Ovary (tissue), 9 donors: ENCODE results near the gene PDE3B. TPM values are rescaled to one million over a fixed set of nuclear protein-coding genes. Genes with fewer than 3 reads are reported as not detected.
"Not testable (repeated sequence)": the region's sequence is repeated elsewhere in the genome, so short reads cannot be mapped to it uniquely, and the experiment has no call there.

Experiments
- DNase-seq, 5 donors: peaks; one replicate each; pipeline ENCODE4 v3.0.0-alpha.2; 2019 to 2020
- H3K27ac ChIP-seq, 2 donors: fragments of 200-600 bp; one replicate each; pipeline versions ENCODE4 v1.5.1 to v1.8.0; 2019 to 2022
- H3K27me3 ChIP-seq: fragments of 200-600 bp; one replicate; pipeline ENCODE4 v1.8.0; 2022
- H3K36me3 ChIP-seq: fragments of 200-600 bp; sonication (generic); one replicate; pipeline ENCODE4 v1.5.1; 2019
- H3K4me1 ChIP-seq: one replicate; pipeline ENCODE4 v1.8.1; 2013; ENCODE audit warnings: mild to moderate bottlenecking, moderate library complexity; ENCODE audit not compliant: insufficient read depth
- H3K4me3 ChIP-seq: fragments of 200-600 bp; sonication (generic); one replicate; pipeline ENCODE4 v1.5.1; 2017
- H3K9me3 ChIP-seq, 2 donors: fragments of 200-600 bp in 1 of 2; sonication (generic) in 1 of 2; one replicate each; pipeline versions ENCODE4 v1.5.1 to v1.8.1; 2013 to 2019; ENCODE audit warnings: mild to moderate bottlenecking in 1 of 2, moderate library complexity in 1 of 2
- CTCF ChIP-seq, 3 donors: fragments of 450-650 bp in 2 of 3; fragments of 200-600 bp in 1 of 3; IDR thresholded peaks; one replicate each; pipeline versions ENCODE4 v1.5.1 to v1.8.0; 2016 to 2022; ENCODE audit warnings: antibody characterized with exemption in 3 of 3, mild to moderate bottlenecking in 1 of 3
- EP300 ChIP-seq: sonication (generic); formaldehyde crosslinking; IDR thresholded peaks from one replicate; pipeline ENCODE4 v1.6.1; 2017; ENCODE audit warnings: antibody characterized with exemption
- POLR2A ChIP-seq: fragments of 450-650 bp; IDR thresholded peaks from one replicate; pipeline ENCODE4 v1.6.1; 2017; ENCODE audit warnings: antibody characterized with exemption, mild to moderate bottlenecking, moderate library complexity
- WGBS, 3 donors: extraction: QIAGEN DNeasy Blood & Tissue Kit in 1 of 3; methylation state at CpG; one replicate each; pipeline versions ENCODE4 v1.1.5 to v1.1.7; 2013 to 2017; 5-methylcytosine and 5-hydroxymethylcytosine counted together
- intact Hi-C, 4 donors: fragments of 100-400 bp; cut with DNase I; formaldehyde crosslinking; loops; one replicate each; pipeline versions ENCODE4 v1.11.0 to v1.15.1; 2022 to 2023
- polyA plus RNA-seq, 2 donors: library from polyadenylated mRNA; stranded (reverse); fragments of 200-250 nt in 1 of 2; fragments of 350-450 nt in 1 of 2; fragmentation: Illumina TruSeq in 1 of 2; extraction: RNeasy Lipid Tissue Mini Kit (QIAGEN cat#74804) in 1 of 2; gene quantifications; one replicate each; pipeline ENCODE4 v1.2.3, GENCODE V29; 2013 to 2014
- total RNA-seq, 7 donors: library from RNA; depleted of rRNA in 2 of 7; stranded (reverse); fragments of >200 nt in 2 of 7; fragmentation: NEBNext Ultra II Directional in 3 of 7; extraction: Animal tissue kit (Norgen Biotek cat#: 25700) in 3 of 7; gene quantifications; one replicate each; pipeline versions ENCODE4 v1.1.0 to v1.2.4, GENCODE V29; 2016 to 2023
- donor health status: DM: no; HTN: no; CAD: no; lungs with moderate emphysema.
- donor health status: DM: no; HTN: no; CAD: no.
- donor health status: Bipolar disorder and iron deficiency.
- donor health status: DM: yes; HTN: yes; CAD: no.
- donor health status: DM: no; HTN: no; CAD: no.
- donor health status: DM: yes; HTN: yes; CAD: no.

The PDE3B gene
- total and polyA plus RNA-seq, 9 donors: 0.13 to 5.9 (median 1.2) TPM

- no peak for DNase-seq
- Histone ChIP-seq H3K27ac (no peak overlapping the region), H3K27me3 (no peaks in the 10 kb centered on the region), H3K9me3 (no peaks in the 10 kb centered on the region), H3K36me3 (no peaks in the 10 kb centered on the region), H3K4me1 (no peaks in the 10 kb centered on the region), H3K4me3 (no peak overlapping the region)
- TF ChIP-seq EP300: no peak
- TF ChIP-seq POLR2A: no peak
- 91 to 98% (median 98%) methylated on average over 1 of the region's 1 CpG for WGBS, 3 donors
- intact Hi-C loops: no loop called here
These were observed 60.1 kb downstream of the PDE3B start for GRCh38 chr11:14703731-14704130.

DNA sequence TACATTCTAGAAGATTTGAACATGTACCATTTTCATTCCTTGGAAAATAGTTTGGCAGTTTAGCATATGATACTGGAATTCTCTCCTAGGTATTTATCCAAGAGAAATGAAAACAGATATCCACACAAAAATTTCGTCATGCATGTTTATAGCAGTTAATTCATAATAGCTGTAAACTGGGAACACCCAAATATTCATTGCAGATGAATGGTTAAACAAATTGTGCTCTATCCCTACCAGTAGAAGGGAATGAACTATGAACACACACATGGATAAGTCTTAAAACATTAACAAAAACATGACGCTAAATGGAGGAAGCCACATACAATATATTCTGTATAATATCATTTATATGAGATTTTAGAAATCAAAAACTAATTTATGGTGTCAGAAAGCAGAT is 61.5 kb downstream of the PDE3B start:
- Histone ChIP-seq H3K4me1 (no peaks in the 10 kb centered on the region), H3K4me3 (no peak overlapping the region), H3K9me3 (no peaks in the 10 kb centered on the region), H3K36me3 (no peaks in the 10 kb centered on the region), H3K27ac (no peak overlapping the region), H3K27me3 (no peaks in the 10 kb centered on the region)
- TF ChIP-seq CTCF (IDR thresholded peaks at IDR 0.05): no peak
- TF ChIP-seq POLR2A: no peak
- no peak for TF ChIP-seq EP300
- WGBS, 3 donors: 72 to 78% (median 74%) methylated on average over 2 of the region's 2 CpGs
- intact Hi-C loops: no loop called here
- DNase-seq: no peak

DNA sequence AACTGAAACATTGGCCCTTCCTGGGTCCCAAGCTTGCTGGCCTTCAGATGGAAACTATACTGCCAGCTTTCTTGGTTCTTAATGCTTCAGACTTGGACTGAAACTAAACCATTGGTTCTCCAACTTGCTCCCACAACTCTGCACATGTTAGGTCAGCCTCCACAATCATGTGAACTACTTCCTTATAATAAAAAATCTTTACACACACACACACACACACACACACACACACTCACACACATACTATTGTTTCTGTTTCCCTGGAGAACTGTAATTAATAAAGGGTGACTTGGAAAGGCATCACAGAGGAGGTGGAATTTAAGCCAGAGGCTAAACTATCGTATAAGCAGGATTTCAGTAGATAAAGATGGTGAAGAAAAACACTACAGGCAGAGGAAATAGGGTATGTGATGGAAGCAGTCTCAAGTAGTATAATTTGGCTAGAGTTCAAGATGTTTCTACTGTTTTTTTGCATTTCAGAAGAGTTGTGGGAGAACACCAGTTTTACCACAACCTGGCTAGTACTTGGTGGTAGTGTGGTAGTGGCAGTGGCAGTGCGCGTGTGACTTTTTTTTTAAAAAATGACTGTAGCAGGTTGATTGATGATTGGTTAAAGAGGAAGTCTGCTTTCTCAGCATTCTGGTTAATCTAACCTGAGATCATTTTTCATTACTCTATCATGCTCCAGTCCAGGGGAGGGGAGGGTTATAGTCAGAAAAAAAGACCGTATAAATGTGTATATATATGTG is 70.1 kb downstream of the PDE3B start:
- TF ChIP-seq EP300 (no peak), POLR2A (no peak), CTCF (IDR thresholded peaks at IDR 0.05) (no peak)
- no peaks in the 10 kb centered on the region for H3K27me3 ChIP-seq
- no peak overlapping the region for H3K4me3 ChIP-seq
- no peaks in the 10 kb centered on the region for H3K4me1 ChIP-seq
- intact Hi-C loops: no loop called here
- no peak overlapping the region for H3K27ac ChIP-seq
- no peaks in the 10 kb centered on the region for H3K36me3 ChIP-seq
- H3K9me3 ChIP-seq: no peaks in the 10 kb centered on the region
- 72 to 74% (median 74%) methylated on average over 4 of the region's 4 CpGs for WGBS, 3 donors
- DNase-seq: no peak

GRCh38 chr11:14715669-14716068 is 72.1 kb downstream of the PDE3B start:
- WGBS, 3 donors: 88 to 92% (median 91%) methylated on average over 7 to 8 of the region's 11 CpGs
- H3K9me3 ChIP-seq, H3K27ac ChIP-seq, H3K27me3 ChIP-seq, H3K4me1 ChIP-seq, DNase-seq, intact Hi-C loops, H3K4me3 ChIP-seq, H3K36me3 ChIP-seq: not testable (repeated sequence)

GRCh38 chr11:14722496-14722895 is 78.9 kb downstream of the PDE3B start:
- no peak overlapping the region for H3K4me3 ChIP-seq
- intact Hi-C loops: no loop called here
- DNase-seq: no peak
- no peaks in the 10 kb centered on the region for H3K9me3 ChIP-seq
- no peaks in the 10 kb centered on the region for H3K36me3 ChIP-seq
- TF ChIP-seq EP300 (no peak), POLR2A (no peak), CTCF (IDR thresholded peaks at IDR 0.05) (no peak)
- H3K27me3 ChIP-seq: no peaks in the 10 kb centered on the region
- H3K4me1 ChIP-seq: no peaks in the 10 kb centered on the region
- WGBS, 3 donors: 79 to 85% (median 83%) methylated on average over 4 of the region's 4 CpGs
- H3K27ac ChIP-seq: no peak overlapping the region
